IPS DF 19.7 (cell line): ENCODE measurements around the gene SNCA.

Experiments
- DNase-seq: peaks from one replicate; pipeline ENCODE4 v3.0.0-alpha.2; 2013; ENCODE audit warnings: low read depth, low spot score

Gene SNCA

GRCh38 chr4:89836897-89837384 is at the start of gene SNCA:
SNCA (minus strand) TSS chr4:89837161; CDS start chr4:89835667, 1,494 bp downstream.
- peak; percentile 61 for DNase-seq

GRCh38 chr4:89879215-89879614 is 42.3 kb upstream of the SNCA start:
- DNase-seq, result no peak

- DNase-seq, result no peak
These were observed 41.6 kb upstream of the SNCA start for GRCh38 chr4:89878611-89879010.

GRCh38 chr4:89876548-89876947 is 39.6 kb upstream of the SNCA start:
- DNase-seq, result no peak

- no peak for DNase-seq
These were observed 34.2 kb upstream of the SNCA start for GRCh38 chr4:89871211-89871610.

GRCh38 chr4:89868999-89869589 is 32.1 kb upstream of the SNCA start:
- no peak for DNase-seq

- DNase-seq, result no peak
These were observed 31.3 kb upstream of the SNCA start for GRCh38 chr4:89868276-89868675.

GRCh38 chr4:89863533-89863932 is 26.6 kb upstream of the SNCA start:
- DNase-seq, result no peak

GRCh38 chr4:89860971-89861370 is 24.0 kb upstream of the SNCA start:
- no peak for DNase-seq

- no peak for DNase-seq
These were observed 18.3 kb upstream of the SNCA start for GRCh38 chr4:89855236-89855635.

GRCh38 chr4:89847571-89848325 is 10.8 kb upstream of the SNCA start:
- DNase-seq, result no peak

- no peak for DNase-seq
These were observed 2.6 kb upstream of the SNCA start for GRCh38 chr4:89839558-89839957.

GRCh38 chr4:89837993-89838390 is 1.0 kb upstream of the SNCA start:
- DNase-seq, result no peak

GRCh38 chr4:89837385-89837992 is 528 bp upstream of the SNCA start:
- DNase-seq, result no peak

- no peak for DNase-seq
These were observed 773 bp downstream of the SNCA start for GRCh38 chr4:89836031-89836745.

- DNase-seq, result no peak
These were observed 1.5 kb downstream of the SNCA start for GRCh38 chr4:89835413-89835812.

GRCh38 chr4:89834486-89835209 is 2.3 kb downstream of the SNCA start:
- no peak for DNase-seq

GRCh38 chr4:89829470-89830138 is 7.4 kb downstream of the SNCA start:
- no peak for DNase-seq

GRCh38 chr4:89823416-89823815 is 13.5 kb downstream of the SNCA start:
- DNase-seq, result no peak

- DNase-seq, result no peak
These were observed 15.3 kb downstream of the SNCA start for GRCh38 chr4:89821612-89822011.

GRCh38 chr4:89820010-89820409 is 17.0 kb downstream of the SNCA start:
- DNase-seq, result no peak
